Endodermal cell (in vitro differentiated cells): ENCODE data around the gene NCBP1. TPM values are rescaled to one million over a fixed set of nuclear protein-coding genes. Genes with fewer than 3 reads are reported as not detected.

Experiments used
- DNase-seq: peaks from one replicate; pipeline ENCODE4 v3.0.0-alpha.2; 2017
- H3K27ac ChIP-seq: 2 replicates; pipeline ENCODE4 v1.5.1; 2013; ENCODE audit warnings: mild to moderate bottlenecking, low read depth, low read length, moderate library complexity
- H3K27me3 ChIP-seq: 2 replicates; pipeline ENCODE4 v1.6.1; 2013; ENCODE audit warnings: mild to moderate bottlenecking, low read length, moderate library complexity; ENCODE audit not compliant: insufficient read depth, control insufficient read depth, poor library complexity, severe bottlenecking
- H3K36me3 ChIP-seq: 2 replicates; pipeline ENCODE4 v1.7.0; 2013; ENCODE audit warnings: mild to moderate bottlenecking, low read length, moderate library complexity; ENCODE audit not compliant: control insufficient read depth, insufficient read depth
- H3K4me1 ChIP-seq: one replicate; pipeline ENCODE4 v1.7.0; 2013; ENCODE audit warnings: low read length; ENCODE audit not compliant: control insufficient read depth, insufficient read depth
- H3K4me3 ChIP-seq: 2 replicates; pipeline ENCODE4 v1.5.1; 2013; ENCODE audit warnings: mild to moderate bottlenecking, low read length, moderate library complexity
- H3K9ac ChIP-seq: 2 replicates; pipeline ENCODE4 v1.6.1; 2013; ENCODE audit warnings: mild to moderate bottlenecking, low read length, moderate library complexity; ENCODE audit not compliant: poor library complexity, severe bottlenecking; ENCODE audit errors: extremely low read depth
- H3K9me3 ChIP-seq: 2 replicates; pipeline ENCODE4 v1.6.1; 2013; ENCODE audit warnings: mild to moderate bottlenecking, low read length, moderate library complexity; ENCODE audit not compliant: control insufficient read depth
- H3K27ac Mint-ChIP-seq: 2 replicates; pipeline ENCODE4 v1.8.0; 2020; ENCODE audit warnings: mixed read lengths
- H3K27me3 Mint-ChIP-seq: 2 replicates; pipeline ENCODE4 v1.8.0; 2021; ENCODE audit warnings: mild to moderate bottlenecking, mixed read lengths; ENCODE audit not compliant: insufficient read depth
- H3K36me3 Mint-ChIP-seq: 2 replicates; pipeline ENCODE4 v1.8.0; 2020; ENCODE audit warnings: low read depth, mixed read lengths
- H3K4me1 Mint-ChIP-seq: 2 replicates; pipeline ENCODE4 v1.8.0; 2020; ENCODE audit warnings: mixed read lengths
- H3K4me3 Mint-ChIP-seq: 2 replicates; pipeline ENCODE4 v1.8.0; 2020; ENCODE audit warnings: mild to moderate bottlenecking, moderate library complexity, mixed read lengths
- H3K9me3 Mint-ChIP-seq: 2 replicates; pipeline ENCODE4 v1.8.0; 2020; ENCODE audit warnings: mild to moderate bottlenecking, mixed read lengths
- CTCF ChIP-seq: fragments of 200-600 bp; sonication (generic); conservative IDR thresholded peaks from 2 replicates; pipeline ENCODE4 v1.5.0; 2021; ENCODE audit warnings: antibody characterized with exemption, mild to moderate bottlenecking
- WGBS, 2 experiments: methylation state at CpG; one replicate each; pipeline versions ENCODE4 v1.1.5 to v1.1.7; 2013; ENCODE audit warnings: missing lambda C conversion rate in 2 of 2, mixed read lengths in 1 of 2; ENCODE audit not compliant: insufficient coverage in 1 of 2, insufficient read length in 1 of 2; 5-methylcytosine and 5-hydroxymethylcytosine counted together
- total RNA-seq, 2 donors: library from RNA; stranded (reverse); fragmentation: NEBNext Ultra II Directional in 1 of 2; extraction: Animal tissue kit (Norgen Biotek cat#: 25700) in 1 of 2; gene quantifications; 2 replicates in 1 of 2; 3 replicates in 1 of 2; pipeline ENCODE4 v1.2.1, GENCODE V29; 2021

Gene NCBP1
- total RNA-seq, 2 donors from 2014 or later = 47.0 to 51.7 TPM

- no peak for DNase-seq
- H3K27ac ChIP-seq = no peak overlapping the region
- WGBS, 2 experiments = 90 to 91% methylated on average over 8 to 11 of the region's 11 CpGs
- peaks cover 6% of the 10 kb centered on the region for H3K4me1 ChIP-seq
- no peak for TF ChIP-seq CTCF
- Mint-ChIP-seq H3K9me3 (no peaks in the 10 kb centered on the region), H3K36me3 (peaks cover 2% of the 10 kb centered on the region), H3K27me3 (peaks cover 4% of the 10 kb centered on the region), H3K4me1 (peaks cover 15% of the 10 kb centered on the region), H3K27ac (no peak overlapping the region), H3K4me3 (no peak overlapping the region)
- H3K27me3 ChIP-seq = no peaks in the 10 kb centered on the region
- H3K9me3 ChIP-seq = no peaks in the 10 kb centered on the region
- no peak overlapping the region for H3K4me3 ChIP-seq
- H3K36me3 ChIP-seq = no peaks in the 10 kb centered on the region
- H3K9ac ChIP-seq = no peak overlapping the region
Observed at GRCh38 chr9:97594381-97594921, 39.2 kb upstream of the NCBP1 start.

- TF ChIP-seq CTCF = no peak
- Histone ChIP-seq H3K27ac (no peak overlapping the region), H3K9me3 (no peaks in the 10 kb centered on the region), H3K4me1 (peaks cover 6% of the 10 kb centered on the region), H3K27me3 (no peaks in the 10 kb centered on the region), H3K4me3 (no peak overlapping the region), H3K9ac (no peak overlapping the region), H3K36me3 (peaks cover 19% of the 10 kb centered on the region)
- peaks cover 4% of the 10 kb centered on the region for H3K27me3 Mint-ChIP-seq
- no peak overlapping the region for H3K27ac Mint-ChIP-seq
- no peaks in the 10 kb centered on the region for H3K9me3 Mint-ChIP-seq
- no peak for DNase-seq
- WGBS, 2 experiments = 94 to 100% methylated on average over 3 to 4 of the region's 4 CpGs
- peaks cover 21% of the 10 kb centered on the region for H3K36me3 Mint-ChIP-seq
- peaks cover 19% of the 10 kb centered on the region for H3K4me1 Mint-ChIP-seq
- no peak overlapping the region for H3K4me3 Mint-ChIP-seq
Observed at GRCh38 chr9:97596906-97597305, 36.7 kb upstream of the NCBP1 start.

GRCh38 chr9:97598461-97599288, 34.9 kb upstream of the NCBP1 start:
- peaks cover 6% of the 10 kb centered on the region for H3K4me1 ChIP-seq
- H3K9ac ChIP-seq = no peak overlapping the region
- peak overlapping the region; percentile 50 for H3K4me3 ChIP-seq
- Mint-ChIP-seq H3K27me3 (peaks cover 4% of the 10 kb centered on the region), H3K4me1 (peaks cover 19% of the 10 kb centered on the region), H3K9me3 (no peaks in the 10 kb centered on the region), H3K4me3 (no peak overlapping the region), H3K27ac (peak overlapping the region; percentile 57), H3K36me3 (peaks cover 34% of the 10 kb centered on the region)
- H3K27ac ChIP-seq = no peak overlapping the region
- 52 to 61% methylated on average over 8 to 11 of the region's 11 CpGs for WGBS, 2 experiments
- DNase-seq = peak; percentile 92
- no peaks in the 10 kb centered on the region for H3K27me3 ChIP-seq
- peak; percentile 95 for TF ChIP-seq CTCF
- no peaks in the 10 kb centered on the region for H3K9me3 ChIP-seq
- peaks cover 36% of the 10 kb centered on the region for H3K36me3 ChIP-seq
